GM23338 (cell line): ENCODE results near the gene KDM4B.

ENCODE experiments used
- CTCF ChIP-seq, 2 experiments: fragments of 200-600 bp in 1 of 2; sonication (generic) in 1 of 2; conservative IDR thresholded peaks; 2 replicates each; pipeline versions ENCODE4 v1.5.1 to v1.6.1; 2016 to 2017; ENCODE audit warnings: antibody characterized with exemption in 2 of 2, low read depth in 2 of 2, mild to moderate bottlenecking in 2 of 2, moderate library complexity in 1 of 2
- EZH2 ChIP-seq: fragments of 200-600 bp; sonication (generic); IDR thresholded peaks from one replicate; pipeline ENCODE4 v1.8.0; 2017; ENCODE audit warnings: antibody characterized with exemption, mild to moderate bottlenecking, low read depth; ENCODE audit not compliant: unreplicated experiment
- REST ChIP-seq: IDR thresholded peaks from one replicate; pipeline ENCODE4 v1.6.1; 2018; ENCODE audit warnings: antibody characterized with exemption; ENCODE audit not compliant: unreplicated experiment

- TF ChIP-seq CTCF (conservative IDR thresholded peaks at IDR 0.05; ENCODE audit: low read depth in 2 of 2) (no peak), REST (no peak), EZH2 (no peak)
These were observed 116.7 kb downstream of the KDM4B start for GRCh38 chr19:5085566-5085965.
